ENCODE data around the gene LRRC47. TPM values are rescaled to one million over a fixed set of nuclear protein-coding genes. Genes with fewer than 3 reads are reported as not detected.

The LRRC47 gene
- polyA plus RNA-seq, 1 of the 3 experiments (the other 2 are of a cell fraction) = 34.6 TPM

- DNase-seq = no peak
- Histone ChIP-seq H3F3A (replicated peaks; ENCODE audit: insufficient read depth) (peaks cover 10% of the 10 kb centered on the region), H3K9ac (no peak overlapping the region), H4K20me1 (ENCODE audit: insufficient read depth) (no peaks in the 10 kb centered on the region), H3K36me3 (replicated peaks in 1 of 2; ENCODE audit: control insufficient read depth in 1 of 2, insufficient read depth in 2 of 2, low read length in 1 of 2) (peaks cover 4 to 20% of the 10 kb centered on the region in 2 experiments), H3K4me1 (ENCODE audit: control insufficient read depth in 1 of 2, insufficient read depth in 2 of 2, low read depth in 1 of 2, low read length in 1 of 2) (peaks cover 0 to 29% of the 10 kb centered on the region in 2 experiments; a peak in 1 of 4 replicates), H3K27ac (ENCODE audit: low read depth in 2 of 2, low read length in 1 of 2) (no peak overlapping the region; a peak in 1 of 4 replicates), H3K9me3 (no peaks in the 10 kb centered on the region), H3K4me2 (no peak overlapping the region), H3K27me3 (ENCODE audit: insufficient read depth) (no peaks in the 10 kb centered on the region), H3K4me3 (ENCODE audit: low read depth in 2 of 2, low read length in 1 of 2) (no peak overlapping the region), H3K9me2 (no peaks in the 10 kb centered on the region), H2AFZ (ENCODE audit: low read depth) (no peak overlapping the region), H3K79me2 (ENCODE audit: insufficient read depth) (peaks cover 4% of the 10 kb centered on the region; the same call in 1 of the 2 replicates)
- ChIA-PET CTCF (interaction anchor here (1.0 to 1.4 kb wide), 2 partner anchors 20 to 31 kb away, joined by 3 to 4 read pairs; no protein-coding TSS in a partner anchor), POLR2A (no interaction called here)
- 98% methylated on average over 10 of the region's 12 CpGs for WGBS (ENCODE audit: low lambda C conversion rate)
- TF ChIP-seq EP300 (IDR thresholded peaks at IDR 0.05; ENCODE audit: borderline replicate concordance in 1 of 2, low read depth in 1 of 2, low read length in 1 of 2) (no peak), FOSL2 (IDR thresholded peaks at IDR 0.05; ENCODE audit: borderline replicate concordance, low read depth) (no peak), YY1 (IDR thresholded peaks at IDR 0.05; ENCODE audit: low read depth) (no peak), RFX5 (IDR thresholded peaks at IDR 0.05; ENCODE audit: low read length) (no peak), USF1 (IDR thresholded peaks at IDR 0.05; ENCODE audit: borderline replicate concordance, low read depth) (no peak), CHD2 (IDR thresholded peaks at IDR 0.05; ENCODE audit: low read length, partially characterized antibody) (no peak), SMC3 (IDR thresholded peaks at IDR 0.05; ENCODE audit: low read depth, low read length) (no peak), MXI1 (IDR thresholded peaks at IDR 0.05; ENCODE audit: low read depth, low read length) (no peak), FOXM1 (IDR thresholded peaks at IDR 0.05; ENCODE audit: low read depth) (no peak), GABPA (IDR thresholded peaks at IDR 0.05; ENCODE audit: low read depth) (no peak), GATA2 (CRISPR knock-in tag; IDR thresholded peaks at IDR 0.05) (no peak), PBX3 (IDR thresholded peaks at IDR 0.05) (no peak), MAX (IDR thresholded peaks at IDR 0.05; ENCODE audit: low read depth) (no peak), TCF12 (IDR thresholded peaks at IDR 0.05) (no peak), EZH2phosphoT487 (IDR thresholded peaks at IDR 0.05; ENCODE audit: borderline replicate concordance, low read depth) (no peak), RAD21 (IDR thresholded peaks at IDR 0.05; ENCODE audit: low read length) (no peak), CTCF (IDR thresholded peaks at IDR 0.05) (no peak), ZBTB33 (IDR thresholded peaks at IDR 0.05; ENCODE audit: borderline replicate concordance, low read depth) (no peak), SIN3A (IDR thresholded peaks at IDR 0.05; ENCODE audit: borderline replicate concordance, low read depth, low read length) (no peak)
These were observed 51.2 kb downstream of the LRRC47 start for GRCh38 chr1:3745071-3745470.

All from SK-N-SH (cell line).